ENCODE measurements around the gene GPR137.

GRCh38 chr11:64327993-64328392 is 42.3 kb downstream of the GPR137 start:
- TF ChIP-seq CTCF (IDR thresholded peaks at IDR 0.05; ENCODE audit: low read depth, low read length, poor library complexity, severe bottlenecking): no peak
- TF ChIP-seq EZH2phosphoT487 (IDR thresholded peaks at IDR 0.05; ENCODE audit: borderline replicate concordance, low read length): no peak
